Measurements from ENCODE around the gene CYP4F22. TPM values are rescaled to one million over a fixed set of nuclear protein-coding genes. Genes with fewer than 3 reads are reported as not detected.

Gene CYP4F22
- total and polyA plus RNA-seq, 2 of the 8 experiments (the other 6 are each of a cell fraction or from before 2014, with no cell fraction given) = not detected

DNA sequence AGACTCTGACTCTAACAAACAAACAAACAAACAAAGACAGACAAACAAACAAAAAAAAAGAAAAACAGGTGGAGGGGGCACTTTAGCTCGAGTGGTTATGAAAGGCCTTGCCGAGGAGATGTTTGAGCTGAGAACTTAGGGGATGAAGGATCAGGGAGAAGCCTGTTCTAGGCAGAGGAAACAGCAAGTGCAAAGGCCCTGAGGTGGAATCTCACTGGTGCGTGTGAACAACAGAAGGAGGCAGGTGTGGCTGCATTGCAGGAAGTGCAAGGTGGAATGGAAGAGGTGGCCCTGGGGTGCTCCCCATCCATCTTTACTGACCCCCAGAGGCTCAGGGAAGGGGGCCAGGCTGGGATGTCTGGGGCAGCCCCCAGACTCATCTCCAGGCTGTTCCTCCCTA, 41.9 kb downstream of the CYP4F22 start:
- H3K4me3 ChIP-seq (ENCODE audit: extremely low read depth in 1 of 4, insufficient read depth in 2 of 4, low read depth in 3 of 4, low read length in 4 of 4) = no peak overlapping the region
- no peak overlapping the region for H3K4ac ChIP-seq (replicated peaks; ENCODE audit: insufficient read length, low read depth, low read length)
- H2BK5ac ChIP-seq (ENCODE audit: low read depth, low read length) = no peak overlapping the region
- H3K18ac ChIP-seq (ENCODE audit: extremely low read depth, low read length) = no peak overlapping the region
- no peak overlapping the region for H3K56ac ChIP-seq (replicated peaks; ENCODE audit: insufficient read length, low read depth, low read length)
- WGBS, 2 experiments (ENCODE audit: extremely low coverage in 1 of 2, insufficient coverage in 1 of 2, insufficient read length in 1 of 2, insufficient replicate concordance in 2 of 2, low coverage in 1 of 2, low lambda C conversion rate in 2 of 2, missing lambda C conversion rate in 1 of 2) = 81% methylated on average over 3 of the region's 3 CpGs; no CpG with 5 or more reads in 1 of the 2 experiments
- no peak overlapping the region for H3K4me2 ChIP-seq (ENCODE audit: insufficient read depth in 1 of 2, low read depth in 2 of 2, low read length in 2 of 2)
- POLR2A ChIA-PET (ENCODE audit: partially characterized antibody) = interaction anchor here (0.6 kb wide), 1 partner anchor 733 kb away, joined by 3 read pairs; no protein-coding TSS in a partner anchor
- no peak overlapping the region for H2BK20ac ChIP-seq (ENCODE audit: low read length)
- no peak overlapping the region for H4K8ac ChIP-seq (ENCODE audit: extremely low read depth, insufficient read depth, low read length)
- no peak overlapping the region for H4K5ac ChIP-seq (ENCODE audit: insufficient read length, low read depth, low read length)
- no peak overlapping the region for H2BK12ac ChIP-seq (ENCODE audit: low read depth, low read length)
- no peak overlapping the region for H3K27ac ChIP-seq (ENCODE audit: low read depth, low read length)
- no peaks in the 10 kb centered on the region for H3K27me3 ChIP-seq (replicated peaks in 1 of 4; ENCODE audit: control insufficient read depth in 3 of 4, extremely low read depth in 1 of 4, insufficient read depth in 3 of 4, low read length in 3 of 4)
- DNase-seq (ENCODE audit: low read depth in 1 of 2, low spot score in 2 of 2) = no peak
- H2AFZ ChIP-seq (ENCODE audit: low read length) = no peak overlapping the region
- no peak overlapping the region for H3K14ac ChIP-seq (ENCODE audit: insufficient read length)
- no peaks in the 10 kb centered on the region for H3K4me1 ChIP-seq (replicated peaks in 1 of 4; ENCODE audit: control insufficient read depth in 3 of 4, insufficient read depth in 4 of 4, low read length in 3 of 4)
- H3K9me3 ChIP-seq (ENCODE audit: insufficient read depth in 2 of 2, low read depth in 1 of 2, low read length in 1 of 2) = peaks cover 20 to 54% of the 10 kb centered on the region in 2 experiments
- no peaks in the 10 kb centered on the region for H3K36me3 ChIP-seq (ENCODE audit: control insufficient read depth in 2 of 4, insufficient read depth in 4 of 4, low read length in 3 of 4)
- no peak overlapping the region for H4K91ac ChIP-seq (replicated peaks; ENCODE audit: insufficient read length, low read length)
- H3K9ac ChIP-seq (replicated peaks in 1 of 4; ENCODE audit: extremely low read depth in 1 of 4, low read depth in 3 of 4, low read length in 3 of 4) = no peak overlapping the region
- H2AK5ac ChIP-seq (ENCODE audit: low read depth, low read length) = no peak overlapping the region
- CTCF ChIA-PET (ENCODE audit: partially characterized antibody) = interaction anchor here (0.6 kb wide), 1 partner anchor 318 kb away, joined by 3 read pairs; no protein-coding TSS in a partner anchor
- no peak overlapping the region for H2BK120ac ChIP-seq (replicated peaks; ENCODE audit: low read depth, low read length)
- H3K79me2 ChIP-seq (ENCODE audit: control insufficient read depth in 1 of 2, insufficient read depth in 2 of 2, low read length in 2 of 2) = no peaks in the 10 kb centered on the region
- no peak for FAIRE-seq
- H2BK15ac ChIP-seq (ENCODE audit: low read length) = no peak overlapping the region
- H3K23ac ChIP-seq (ENCODE audit: insufficient read length) = no peak overlapping the region
- H3K23me2 ChIP-seq (ENCODE audit: low read depth, low read length) = no peaks in the 10 kb centered on the region; the same call in 1 of the 2 replicates
- H4K20me1 ChIP-seq (replicated peaks in 1 of 2; ENCODE audit: control insufficient read depth in 1 of 2, insufficient read depth in 2 of 2, low read length in 2 of 2) = no peaks in the 10 kb centered on the region
- no peaks in the 10 kb centered on the region for H3K79me1 ChIP-seq (ENCODE audit: low read depth, low read length)
